Right atrium auricular region (tissue), 2 donors: ENCODE results near the gene KLHL8. TPM values are rescaled to one million over a fixed set of nuclear protein-coding genes. Genes with fewer than 3 reads are reported as not detected.

Experiments used
- DNase-seq: peaks from one replicate; pipeline ENCODE4 v3.0.0-alpha.2; 2019; ENCODE audit warnings: low spot score
- H3K27ac ChIP-seq, 2 donors: fragments of 200-600 bp; sonication (generic); 1 replicate in 1 of 2; 2 replicates in 1 of 2; pipeline ENCODE4 v1.5.1; 2016 to 2019
- H3K27me3 ChIP-seq, 2 donors: fragments of 200-600 bp; sonication (generic); one replicate each; pipeline versions ENCODE4 v1.5.1 to v1.6.0; 2017 to 2019
- H3K36me3 ChIP-seq: fragments of 200-600 bp; sonication (generic); one replicate; pipeline ENCODE4 v1.5.1; 2016
- H3K4me1 ChIP-seq, 2 donors: fragments of 200-600 bp; sonication (generic); one replicate each; pipeline versions ENCODE4 v1.5.1 to v1.6.0; 2017 to 2019
- H3K4me3 ChIP-seq, 2 donors: fragments of 200-600 bp; sonication (generic); 1 replicate in 1 of 2; 2 replicates in 1 of 2; pipeline ENCODE4 v1.5.1; 2017 to 2019; ENCODE audit warnings: mild to moderate bottlenecking in 1 of 2, moderate library complexity in 1 of 2
- H3K9me3 ChIP-seq, 2 donors: fragments of 200-600 bp; sonication (generic); one replicate each; pipeline ENCODE4 v1.5.1; 2019
- CTCF ChIP-seq, 2 donors: fragments of 200-600 bp; sonication (generic); IDR thresholded peaks; one replicate each; pipeline ENCODE4 v1.5.1; 2019; ENCODE audit warnings: antibody characterized with exemption in 2 of 2
- total RNA-seq, 2 donors: library from RNA; depleted of rRNA; stranded (reverse); fragments of >200 nt; gene quantifications; one replicate each; pipeline ENCODE4 v1.1.0, GENCODE V29; 2016

Gene KLHL8
- total RNA-seq, 2 donors from 2014 or later: 5.9 to 6.9 TPM

GRCh38 chr4:87180767-87181166 is 39.7 kb downstream of the KLHL8 start:
- Histone ChIP-seq H3K27me3 (no peaks in the 10 kb centered on the region), H3K9me3 (no peaks in the 10 kb centered on the region), H3K4me3 (no peak overlapping the region), H3K27ac (no peak overlapping the region), H3K36me3 (peaks cover 8% of the 10 kb centered on the region), H3K4me1 (no peaks in the 10 kb centered on the region)
- no peak for DNase-seq
- TF ChIP-seq CTCF (IDR thresholded peaks at IDR 0.05): no peak

- H3K36me3 ChIP-seq: peaks cover 8% of the 10 kb centered on the region
- TF ChIP-seq CTCF (IDR thresholded peaks at IDR 0.05): no peak
These were observed 40.7 kb downstream of the KLHL8 start for GRCh38 chr4:87179751-87180150.

DNA sequence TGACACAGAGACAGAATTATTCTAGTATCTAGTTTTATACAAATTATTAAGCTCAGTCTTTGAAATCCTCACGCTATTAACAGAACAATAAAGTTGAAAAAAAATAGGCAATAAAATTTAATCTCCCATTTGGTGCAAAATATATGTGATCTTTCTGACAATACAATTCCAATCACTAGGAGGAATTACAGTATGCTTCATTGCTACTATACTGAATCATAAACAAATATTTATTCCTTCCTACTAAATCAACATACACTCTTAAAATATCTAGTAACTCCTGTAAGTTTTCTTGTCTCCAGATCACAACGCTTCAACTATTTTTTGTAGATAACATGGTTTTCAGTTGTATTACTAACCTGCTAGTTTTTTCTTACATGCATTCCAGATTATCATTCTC is 45.7 kb downstream of the KLHL8 start:
- no peak for TF ChIP-seq CTCF (IDR thresholded peaks at IDR 0.05)
- Histone ChIP-seq H3K36me3 (peaks cover 16% of the 10 kb centered on the region), H3K9me3 (no peaks in the 10 kb centered on the region)

More at GRCh38 chr4:87179751-87180150, 40.7 kb downstream of the KLHL8 start:
- Histone ChIP-seq H3K4me1 (no peaks in the 10 kb centered on the region), H3K4me3 (no peak overlapping the region), H3K27ac (no peak overlapping the region), H3K27me3 (no peaks in the 10 kb centered on the region), H3K9me3 (no peaks in the 10 kb centered on the region)
- DNase-seq: no peak

GRCh38 chr4:87171944-87172343 is 48.5 kb downstream of the KLHL8 start:
- Histone ChIP-seq H3K9me3 (no peaks in the 10 kb centered on the region), H3K4me3 (no peak overlapping the region), H3K27me3 (no peaks in the 10 kb centered on the region), H3K4me1 (no peaks in the 10 kb centered on the region), H3K27ac (no peak overlapping the region), H3K36me3 (peaks cover 16% of the 10 kb centered on the region)
- no peak for DNase-seq
- no peak for TF ChIP-seq CTCF (IDR thresholded peaks at IDR 0.05)

More for the DNA sequence above, 45.7 kb downstream of the KLHL8 start:
- no peak overlapping the region for H3K27ac ChIP-seq
- no peaks in the 10 kb centered on the region for H3K4me1 ChIP-seq
- H3K4me3 ChIP-seq: no peak overlapping the region
- no peaks in the 10 kb centered on the region for H3K27me3 ChIP-seq
- no peak for DNase-seq

GRCh38 chr4:87166296-87166854 is 54.0 kb downstream of the KLHL8 start:
- Histone ChIP-seq H3K9me3 (no peaks in the 10 kb centered on the region), H3K27me3 (no peaks in the 10 kb centered on the region), H3K4me3 (no peak overlapping the region), H3K27ac (no peak overlapping the region), H3K4me1 (no peaks in the 10 kb centered on the region), H3K36me3 (peaks cover 9% of the 10 kb centered on the region)
- no peak for DNase-seq
- TF ChIP-seq CTCF (IDR thresholded peaks at IDR 0.05): no peak

DNA sequence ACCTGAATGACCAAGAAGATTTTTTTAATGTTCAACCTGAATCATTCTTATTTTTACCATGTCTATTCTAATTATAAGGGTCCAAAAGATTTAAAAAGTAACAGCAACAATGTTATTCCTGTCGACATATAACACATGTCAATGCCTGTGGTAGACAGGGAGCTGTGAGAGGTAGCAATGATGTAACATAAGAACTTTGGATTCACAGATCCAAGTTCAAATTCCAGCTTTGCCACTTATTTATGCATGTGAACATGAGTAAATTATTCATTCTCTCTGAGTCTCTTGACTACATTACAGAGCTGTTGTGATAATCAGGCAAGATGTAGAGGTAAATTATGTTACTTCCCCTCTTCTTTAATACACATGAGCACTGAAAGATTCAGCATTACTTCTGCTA is 54.5 kb downstream of the KLHL8 start:
- H3K9me3 ChIP-seq: no peaks in the 10 kb centered on the region
- no peak for DNase-seq
- no peaks in the 10 kb centered on the region for H3K4me1 ChIP-seq
- no peak overlapping the region for H3K4me3 ChIP-seq
- TF ChIP-seq CTCF (IDR thresholded peaks at IDR 0.05): no peak
- H3K27me3 ChIP-seq: no peaks in the 10 kb centered on the region
- peaks cover 9% of the 10 kb centered on the region for H3K36me3 ChIP-seq
- H3K27ac ChIP-seq: no peak overlapping the region
